NCI-H2196 (cell line): ENCODE results near the gene SIRT3.
A peak's percentile ranks its signal among the peaks of the same experiment; 100 is the strongest.
"Not testable (repeated sequence)": the region's sequence is repeated elsewhere in the genome, so short reads cannot be mapped to it uniquely, and the experiment has no call there.

Experiments
- DNase-seq: peaks from one replicate; lab custom pipeline; 2025; ENCODE audit not compliant: unreplicated experiment; lab: John Stamatoyannopoulos, UW

SIRT3 gene

GRCh38 chr11:271319-271715, 35.2 kb upstream of the SIRT3 start:
- no peak for DNase-seq

DNA sequence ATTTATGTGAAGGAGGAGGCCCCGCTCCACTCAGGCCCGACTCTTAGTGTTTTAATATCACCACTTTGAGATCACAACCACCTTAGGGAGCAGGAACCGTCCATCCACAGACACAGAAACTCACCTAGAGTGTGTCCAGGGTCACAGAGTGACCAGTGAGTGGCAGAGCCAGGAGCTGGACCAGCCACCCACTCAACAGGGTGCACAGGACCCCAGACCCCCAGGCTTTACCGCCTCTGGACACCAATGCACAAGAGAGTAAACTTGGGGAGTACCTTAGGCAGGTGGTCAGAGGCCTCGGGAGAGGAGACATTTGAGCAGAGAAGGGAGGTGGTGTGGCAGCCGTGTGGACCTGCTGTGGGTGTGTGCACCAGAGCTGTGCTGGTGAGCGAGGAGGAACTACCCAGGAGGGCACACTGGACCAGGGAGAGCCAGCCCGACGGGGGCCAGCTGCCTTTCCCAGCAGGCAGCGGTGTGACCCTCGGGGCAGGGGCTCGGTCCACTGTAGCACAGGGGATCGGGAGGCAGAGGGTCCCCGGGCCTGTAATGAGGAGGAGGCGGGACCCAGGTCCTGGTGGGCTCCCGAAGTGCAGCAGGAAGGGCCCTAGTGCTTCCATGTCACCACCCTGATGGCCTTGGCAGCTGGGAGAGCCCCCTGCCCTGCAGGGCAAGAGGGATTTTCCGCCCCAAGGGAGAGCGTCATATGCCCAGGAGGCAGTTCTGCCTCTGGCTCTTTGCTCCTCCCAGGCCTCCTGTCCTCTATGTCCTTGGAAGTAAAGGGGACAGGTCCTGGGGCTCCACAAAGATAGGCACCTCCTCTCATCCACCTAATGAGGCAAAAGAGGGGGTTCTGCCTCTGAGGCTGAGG, 34.5 kb upstream of the SIRT3 start:
- DNase-seq, result no peak

- no peak for DNase-seq
Observed at GRCh38 chr11:269146-269890, 33.2 kb upstream of the SIRT3 start.

DNA sequence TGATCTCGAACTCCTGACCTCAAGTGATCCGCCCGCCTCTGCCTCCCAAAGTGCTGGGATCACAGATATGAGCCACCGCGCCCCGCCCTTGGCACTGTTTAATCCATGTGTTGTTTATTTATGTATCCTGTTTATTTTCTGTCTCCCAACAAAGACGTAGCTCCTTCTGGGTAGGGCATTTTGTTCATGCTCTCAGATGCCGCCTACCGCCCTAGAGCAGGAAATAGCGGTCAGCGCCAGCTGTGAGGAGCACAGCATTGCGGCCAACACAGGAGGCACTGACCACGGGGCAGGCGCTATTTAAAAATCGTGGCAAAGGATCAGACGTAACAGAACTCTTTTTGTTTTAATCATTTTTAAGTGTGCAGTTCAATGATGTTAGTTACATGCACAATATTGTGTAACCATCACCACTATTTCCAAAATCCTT, 32.6 kb upstream of the SIRT3 start:
- not testable (repeated sequence) for DNase-seq

DNA sequence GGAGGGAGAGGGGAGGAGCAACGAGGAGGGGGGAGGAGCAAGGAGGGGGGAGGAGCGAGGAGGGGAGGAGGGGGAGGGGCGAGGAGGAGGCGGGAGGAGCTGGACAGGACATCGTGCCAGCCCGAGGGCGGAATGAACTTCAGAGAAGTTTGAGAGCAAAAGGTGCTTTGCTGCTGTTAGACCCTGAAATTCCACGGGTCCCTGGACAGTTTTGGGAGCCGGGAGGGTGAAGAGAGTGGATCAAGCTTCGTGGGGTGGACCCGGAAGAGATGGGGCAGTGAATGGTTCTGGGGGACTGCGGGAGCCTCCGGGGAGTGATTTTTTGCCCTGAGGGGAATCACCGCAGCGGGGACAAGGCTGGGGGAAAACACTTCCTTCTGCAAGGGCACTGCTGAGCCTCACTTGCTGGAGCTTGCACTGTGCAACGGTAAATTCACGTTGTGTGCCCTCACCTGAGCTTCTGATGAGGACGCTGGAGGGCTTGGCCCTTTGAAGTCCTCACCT, 31.4 kb upstream of the SIRT3 start:
- DNase-seq, result no peak

DNA sequence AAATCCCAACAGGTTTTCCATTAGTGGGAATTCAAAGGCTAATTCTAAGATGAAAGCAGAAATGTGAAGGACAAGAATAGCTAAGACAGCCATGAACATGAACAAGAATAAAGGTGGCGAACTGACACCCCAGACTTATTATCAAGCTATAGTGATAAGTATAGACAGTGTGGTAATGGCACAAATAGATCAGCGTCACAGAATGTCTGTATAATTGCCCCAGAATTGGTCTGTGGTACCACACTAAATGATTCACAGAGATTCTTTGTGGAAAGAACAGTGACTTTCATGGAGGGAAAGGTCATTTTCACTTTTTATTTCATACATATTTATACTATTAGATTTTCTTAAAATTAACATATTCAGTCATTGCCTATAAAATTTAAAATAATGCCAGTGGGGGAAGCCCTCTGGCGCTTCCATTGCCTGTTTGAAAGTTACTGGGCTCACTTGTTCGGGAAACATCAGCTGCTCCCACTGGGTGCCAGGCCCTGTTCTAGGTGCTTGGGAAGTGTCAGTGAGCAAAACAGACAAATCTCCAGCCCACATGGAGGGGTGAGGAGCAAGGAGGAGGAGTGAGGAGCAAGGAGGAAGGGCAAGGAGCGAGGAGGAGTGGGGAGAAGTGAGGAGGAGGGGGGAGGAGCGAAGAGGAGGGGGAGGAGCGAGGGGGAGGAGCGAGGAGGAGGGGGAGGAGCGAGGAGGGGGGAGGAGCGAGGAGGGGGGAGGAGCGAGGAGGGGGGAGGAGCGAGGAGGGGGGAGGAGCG, 30.7 kb upstream of the SIRT3 start:
- DNase-seq, result no peak

GRCh38 chr11:261624-262023, 25.5 kb upstream of the SIRT3 start:
- no peak for DNase-seq

- DNase-seq, result no peak
Observed at GRCh38 chr11:259413-259812, 23.3 kb upstream of the SIRT3 start.

DNA sequence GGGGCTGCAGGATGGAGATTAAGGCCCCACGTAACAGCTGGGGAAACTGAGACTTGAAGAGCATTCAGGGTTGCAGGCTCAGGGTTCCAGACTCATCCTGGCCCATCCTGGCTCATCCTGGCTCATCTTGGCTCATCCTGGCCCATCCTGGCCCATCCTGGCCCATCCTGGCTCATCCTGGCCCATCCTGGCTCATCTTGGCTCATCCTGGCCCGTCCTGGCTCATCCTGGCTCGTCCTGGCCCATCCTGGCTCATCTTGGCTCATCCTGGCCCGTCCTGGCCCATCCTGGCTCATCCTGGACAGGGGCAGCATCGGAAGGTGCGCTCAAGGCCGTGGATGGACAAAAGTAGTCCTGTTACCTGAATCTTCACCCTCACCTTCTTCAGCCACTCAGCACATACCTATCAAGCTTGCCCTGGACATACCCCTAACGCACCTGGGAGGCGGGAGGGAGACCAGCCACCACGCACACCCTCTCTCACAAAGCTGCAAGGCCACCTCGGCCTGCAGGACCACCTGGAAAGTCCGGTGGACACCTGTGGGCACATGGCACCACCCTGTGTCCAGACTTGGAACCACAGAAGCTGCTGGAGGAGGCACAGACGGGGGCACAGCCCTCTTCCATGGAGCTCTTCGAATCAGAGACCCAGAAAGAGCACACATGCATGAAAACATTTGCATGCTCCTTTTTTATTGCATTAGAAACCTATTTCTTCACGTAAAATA, 21.8 kb upstream of the SIRT3 start:
- DNase-seq, result no peak

DNA sequence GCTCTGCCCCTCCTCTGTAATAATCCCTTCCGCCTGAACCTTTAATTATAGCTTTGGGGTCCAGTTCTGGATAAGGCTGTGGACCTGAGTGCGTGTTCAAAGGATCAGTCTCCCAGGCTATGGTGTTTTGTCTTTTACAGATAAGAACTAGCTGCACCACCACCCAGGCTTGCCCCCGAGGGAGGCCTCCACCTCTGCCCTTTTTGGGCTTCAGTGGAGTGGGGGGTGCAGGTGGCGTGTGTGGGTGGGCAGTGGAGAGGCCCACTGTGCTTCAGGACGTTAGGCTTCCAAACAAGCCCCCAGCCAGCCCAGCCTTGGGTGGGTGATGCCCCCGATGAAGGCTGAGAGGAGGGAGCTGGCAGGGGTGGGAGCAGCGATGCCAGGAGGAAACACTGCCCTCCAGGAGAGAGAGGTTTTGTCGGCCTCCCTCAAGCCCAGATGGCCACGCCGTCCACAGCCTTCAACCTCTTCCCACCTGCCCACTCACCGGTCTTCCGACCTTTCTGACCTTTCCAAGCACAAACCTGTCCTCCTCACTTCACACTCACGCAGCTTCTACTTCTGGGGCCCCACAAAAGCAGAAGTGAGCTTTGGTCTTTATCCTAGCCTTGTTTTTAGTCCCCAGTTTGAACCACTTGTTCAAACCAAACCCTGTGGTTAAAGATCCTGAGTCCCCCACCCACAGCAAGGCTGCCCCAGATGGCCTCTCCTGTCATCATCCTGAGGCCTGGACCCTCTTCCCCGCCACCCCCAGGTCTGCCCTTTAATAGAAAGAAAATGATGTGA, 21.0 kb upstream of the SIRT3 start:
- DNase-seq, result no peak

- no peak for DNase-seq
Observed at GRCh38 chr11:255816-256215, 19.7 kb upstream of the SIRT3 start.

- no peak for DNase-seq
Observed at GRCh38 chr11:255176-255575, 19.0 kb upstream of the SIRT3 start.

DNA sequence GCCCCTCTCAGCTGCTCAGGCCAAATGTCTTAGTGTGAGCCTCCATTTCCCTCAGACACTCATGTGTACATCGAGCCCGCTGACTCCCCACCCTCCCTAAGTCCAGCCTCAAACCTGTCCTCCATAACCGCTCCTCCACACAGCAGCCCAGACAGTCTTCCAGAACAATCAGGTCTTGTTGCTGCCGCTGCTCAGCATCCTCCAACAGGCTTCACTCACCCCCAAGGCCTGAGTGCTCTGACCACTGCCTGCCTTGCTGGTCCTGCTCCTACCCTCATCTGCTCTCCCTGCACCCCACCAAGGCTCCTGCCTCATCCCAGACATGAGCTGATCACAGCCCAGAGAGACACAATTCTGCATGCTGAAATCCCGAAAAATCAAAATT, 17.7 kb upstream of the SIRT3 start:
- no peak for DNase-seq

- DNase-seq, result no peak
Observed at GRCh38 chr11:253160-253885, 17.2 kb upstream of the SIRT3 start.

- no peak for DNase-seq
Observed at GRCh38 chr11:252666-253065, 16.5 kb upstream of the SIRT3 start.

GRCh38 chr11:251550-251949, 15.4 kb upstream of the SIRT3 start:
- no peak for DNase-seq

- peak; percentile 38 for DNase-seq
Observed at GRCh38 chr11:250740-251299, 14.7 kb upstream of the SIRT3 start.

- no peak for DNase-seq
Observed at GRCh38 chr11:250274-250673, 14.1 kb upstream of the SIRT3 start.

DNA sequence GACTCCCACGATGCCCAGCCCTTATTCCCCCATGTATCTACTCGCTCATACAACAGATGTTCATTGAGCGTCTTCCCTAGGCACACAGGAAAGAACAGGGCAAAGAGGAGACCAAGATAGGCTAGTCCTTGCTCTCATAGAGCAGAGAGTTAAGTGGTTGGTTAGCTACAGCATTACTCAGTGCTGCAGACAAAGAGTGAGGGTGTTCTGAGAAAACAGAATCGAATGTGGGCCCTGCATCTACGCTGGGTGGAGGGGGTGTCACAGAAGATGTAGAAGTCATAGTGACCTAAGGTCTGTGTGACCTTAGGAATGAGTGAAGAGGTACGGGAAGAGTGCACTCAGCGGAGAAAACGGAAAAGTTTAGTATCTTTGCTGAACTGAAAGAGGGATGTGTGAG, 12.9 kb upstream of the SIRT3 start:
- no peak for DNase-seq
